SK-N-SH (cell line): Measurements from ENCODE around the gene HRCT1.

Experiments
- EZH2phosphoT487 ChIP-seq: fragments of 200-600 bp; sonication (generic); IDR thresholded peaks from 2 replicates; pipeline ENCODE4 v1.6.1; 2017; ENCODE audit warnings: low read depth, mixed run types, mild to moderate bottlenecking, antibody characterized with exemption, moderate library complexity, borderline replicate concordance
- FOXM1 ChIP-seq: IDR thresholded peaks from 2 replicates; pipeline ENCODE4 v1.4.0; 2012; ENCODE audit warnings: low read depth, mild to moderate bottlenecking
- GATA2 ChIP-seq: sonication (generic); formaldehyde crosslinking; IDR thresholded peaks from 2 replicates; pipeline ENCODE4 v1.5.0; 2020; ENCODE audit warnings: mild to moderate bottlenecking, missing genetic modification reagents
- NFIC ChIP-seq: IDR thresholded peaks from 2 replicates; pipeline ENCODE4 v1.4.0; 2012; ENCODE audit warnings: borderline replicate concordance
- RAD21 ChIP-seq: IDR thresholded peaks from 2 replicates; pipeline ENCODE4 v1.6.1; 2012; ENCODE audit warnings: mild to moderate bottlenecking, low read length
- RCOR1 ChIP-seq: fragments of 150-350 bp; IDR thresholded peaks from 2 replicates; pipeline ENCODE4 v1.6.1; 2017; ENCODE audit warnings: antibody characterized with exemption, low read length
- TAF1 ChIP-seq: IDR thresholded peaks from 2 replicates; pipeline ENCODE4 v1.6.1; 2012; ENCODE audit warnings: low read depth, mild to moderate bottlenecking, low read length, moderate library complexity, borderline replicate concordance
- YY1 ChIP-seq: IDR thresholded peaks from 2 replicates; pipeline ENCODE4 v1.4.0; 2012; ENCODE audit warnings: low read depth, mild to moderate bottlenecking
- TF ChIP-seq, protein P1 (sequence below): fragments of 200-600 bp; sonication (generic); IDR thresholded peaks from 2 replicates; pipeline ENCODE4 v1.6.1; 2017; ENCODE audit warnings: antibody characterized with exemption, mild to moderate bottlenecking, moderate library complexity
- TF ChIP-seq, protein P2 (sequence below): IDR thresholded peaks from 2 replicates; pipeline ENCODE4 v1.4.0; 2012; ENCODE audit warnings: low read depth, borderline replicate concordance
- TF ChIP-seq, protein P3 (sequence below): IDR thresholded peaks from 2 replicates; pipeline ENCODE4 v1.4.0; 2012; ENCODE audit warnings: low read depth, borderline replicate concordance
- TF ChIP-seq, protein P4 (sequence below): IDR thresholded peaks from 2 replicates; pipeline ENCODE4 v1.6.1; 2012; ENCODE audit warnings: mild to moderate bottlenecking, low read depth, low read length, moderate library complexity

GRCh38 chr9:35891646-35892045 lies 14.4 kb upstream of the HRCT1 start:
- TF ChIP-seq TAF1 (no peak), YY1 (no peak), RCOR1 (no peak), NFIC (no peak), RAD21 (no peak), GATA2 (CRISPR knock-in tag) (no peak), EZH2phosphoT487 (no peak), FOXM1 (no peak)
- TF ChIP-seq, protein P1, sequence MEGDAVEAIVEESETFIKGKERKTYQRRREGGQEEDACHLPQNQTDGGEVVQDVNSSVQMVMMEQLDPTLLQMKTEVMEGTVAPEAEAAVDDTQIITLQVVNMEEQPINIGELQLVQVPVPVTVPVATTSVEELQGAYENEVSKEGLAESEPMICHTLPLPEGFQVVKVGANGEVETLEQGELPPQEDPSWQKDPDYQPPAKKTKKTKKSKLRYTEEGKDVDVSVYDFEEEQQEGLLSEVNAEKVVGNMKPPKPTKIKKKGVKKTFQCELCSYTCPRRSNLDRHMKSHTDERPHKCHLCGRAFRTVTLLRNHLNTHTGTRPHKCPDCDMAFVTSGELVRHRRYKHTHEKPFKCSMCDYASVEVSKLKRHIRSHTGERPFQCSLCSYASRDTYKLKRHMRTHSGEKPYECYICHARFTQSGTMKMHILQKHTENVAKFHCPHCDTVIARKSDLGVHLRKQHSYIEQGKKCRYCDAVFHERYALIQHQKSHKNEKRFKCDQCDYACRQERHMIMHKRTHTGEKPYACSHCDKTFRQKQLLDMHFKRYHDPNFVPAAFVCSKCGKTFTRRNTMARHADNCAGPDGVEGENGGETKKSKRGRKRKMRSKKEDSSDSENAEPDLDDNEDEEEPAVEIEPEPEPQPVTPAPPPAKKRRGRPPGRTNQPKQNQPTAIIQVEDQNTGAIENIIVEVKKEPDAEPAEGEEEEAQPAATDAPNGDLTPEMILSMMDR = no peak
- TF ChIP-seq, protein P2, sequence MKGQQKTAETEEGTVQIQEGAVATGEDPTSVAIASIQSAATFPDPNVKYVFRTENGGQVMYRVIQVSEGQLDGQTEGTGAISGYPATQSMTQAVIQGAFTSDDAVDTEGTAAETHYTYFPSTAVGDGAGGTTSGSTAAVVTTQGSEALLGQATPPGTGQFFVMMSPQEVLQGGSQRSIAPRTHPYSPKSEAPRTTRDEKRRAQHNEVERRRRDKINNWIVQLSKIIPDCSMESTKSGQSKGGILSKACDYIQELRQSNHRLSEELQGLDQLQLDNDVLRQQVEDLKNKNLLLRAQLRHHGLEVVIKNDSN = no peak
- TF ChIP-seq, protein P3, sequence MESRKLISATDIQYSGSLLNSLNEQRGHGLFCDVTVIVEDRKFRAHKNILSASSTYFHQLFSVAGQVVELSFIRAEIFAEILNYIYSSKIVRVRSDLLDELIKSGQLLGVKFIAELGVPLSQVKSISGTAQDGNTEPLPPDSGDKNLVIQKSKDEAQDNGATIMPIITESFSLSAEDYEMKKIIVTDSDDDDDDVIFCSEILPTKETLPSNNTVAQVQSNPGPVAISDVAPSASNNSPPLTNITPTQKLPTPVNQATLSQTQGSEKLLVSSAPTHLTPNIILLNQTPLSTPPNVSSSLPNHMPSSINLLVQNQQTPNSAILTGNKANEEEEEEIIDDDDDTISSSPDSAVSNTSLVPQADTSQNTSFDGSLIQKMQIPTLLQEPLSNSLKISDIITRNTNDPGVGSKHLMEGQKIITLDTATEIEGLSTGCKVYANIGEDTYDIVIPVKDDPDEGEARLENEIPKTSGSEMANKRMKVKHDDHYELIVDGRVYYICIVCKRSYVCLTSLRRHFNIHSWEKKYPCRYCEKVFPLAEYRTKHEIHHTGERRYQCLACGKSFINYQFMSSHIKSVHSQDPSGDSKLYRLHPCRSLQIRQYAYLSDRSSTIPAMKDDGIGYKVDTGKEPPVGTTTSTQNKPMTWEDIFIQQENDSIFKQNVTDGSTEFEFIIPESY = no peak
- TF ChIP-seq, protein P4, sequence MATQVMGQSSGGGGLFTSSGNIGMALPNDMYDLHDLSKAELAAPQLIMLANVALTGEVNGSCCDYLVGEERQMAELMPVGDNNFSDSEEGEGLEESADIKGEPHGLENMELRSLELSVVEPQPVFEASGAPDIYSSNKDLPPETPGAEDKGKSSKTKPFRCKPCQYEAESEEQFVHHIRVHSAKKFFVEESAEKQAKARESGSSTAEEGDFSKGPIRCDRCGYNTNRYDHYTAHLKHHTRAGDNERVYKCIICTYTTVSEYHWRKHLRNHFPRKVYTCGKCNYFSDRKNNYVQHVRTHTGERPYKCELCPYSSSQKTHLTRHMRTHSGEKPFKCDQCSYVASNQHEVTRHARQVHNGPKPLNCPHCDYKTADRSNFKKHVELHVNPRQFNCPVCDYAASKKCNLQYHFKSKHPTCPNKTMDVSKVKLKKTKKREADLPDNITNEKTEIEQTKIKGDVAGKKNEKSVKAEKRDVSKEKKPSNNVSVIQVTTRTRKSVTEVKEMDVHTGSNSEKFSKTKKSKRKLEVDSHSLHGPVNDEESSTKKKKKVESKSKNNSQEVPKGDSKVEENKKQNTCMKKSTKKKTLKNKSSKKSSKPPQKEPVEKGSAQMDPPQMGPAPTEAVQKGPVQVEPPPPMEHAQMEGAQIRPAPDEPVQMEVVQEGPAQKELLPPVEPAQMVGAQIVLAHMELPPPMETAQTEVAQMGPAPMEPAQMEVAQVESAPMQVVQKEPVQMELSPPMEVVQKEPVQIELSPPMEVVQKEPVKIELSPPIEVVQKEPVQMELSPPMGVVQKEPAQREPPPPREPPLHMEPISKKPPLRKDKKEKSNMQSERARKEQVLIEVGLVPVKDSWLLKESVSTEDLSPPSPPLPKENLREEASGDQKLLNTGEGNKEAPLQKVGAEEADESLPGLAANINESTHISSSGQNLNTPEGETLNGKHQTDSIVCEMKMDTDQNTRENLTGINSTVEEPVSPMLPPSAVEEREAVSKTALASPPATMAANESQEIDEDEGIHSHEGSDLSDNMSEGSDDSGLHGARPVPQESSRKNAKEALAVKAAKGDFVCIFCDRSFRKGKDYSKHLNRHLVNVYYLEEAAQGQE = no peak
